MCF 10A (cell line): ENCODE results near the gene GAP43. TPM values are rescaled to one million over a fixed set of nuclear protein-coding genes. Genes with fewer than 3 reads are reported as not detected.

Experiments
- BruUV-seq: library from RNA; stranded (reverse); fragments of 400-500 nt; replicated peaks from 2 replicates; lab custom pipeline; 2021; lab: Mats Ljungman, UMichigan
- CTCF ChIA-PET: fragments of 300-600 bp; sonication (Branson Sonifier 250); formaldehyde crosslinking; extraction: SDS; loops from one replicate; lab custom pipeline; 2021; ENCODE audit warnings: antibody characterized with exemption, inconsistent platforms; lab: Yijun Ruan, JAX
- POLR2A ChIA-PET: fragments of 300-600, 350-650 bp; sonication (Branson Sonifier 250); formaldehyde crosslinking; extraction: SDS; loops from one replicate; lab custom pipeline; 2020; ENCODE audit warnings: antibody characterized with exemption, inconsistent platforms; lab: Yijun Ruan, JAX
- DNase-seq: peaks from one replicate; pipeline ENCODE4 v3.0.0-alpha.2; 2018; ENCODE audit not compliant: unreplicated experiment
- H3K27ac Mint-ChIP-seq: one replicate; pipeline ENCODE4 v1.8.0; 2022; ENCODE audit warnings: mild to moderate bottlenecking, low read depth, mixed read lengths; ENCODE audit not compliant: unreplicated experiment
- H3K27me3 Mint-ChIP-seq: one replicate; pipeline ENCODE4 v1.8.0; 2022; ENCODE audit warnings: mixed read lengths; ENCODE audit not compliant: insufficient read depth, unreplicated experiment
- H3K36me3 Mint-ChIP-seq: one replicate; pipeline ENCODE4 v1.8.0; 2022; ENCODE audit warnings: mild to moderate bottlenecking, moderate library complexity, mixed read lengths; ENCODE audit not compliant: insufficient read depth, unreplicated experiment
- H3K4me1 Mint-ChIP-seq: one replicate; pipeline ENCODE4 v1.8.0; 2022; ENCODE audit warnings: mixed read lengths; ENCODE audit not compliant: insufficient read depth, unreplicated experiment
- H3K4me3 Mint-ChIP-seq: one replicate; pipeline ENCODE4 v1.8.0; 2022; ENCODE audit warnings: mild to moderate bottlenecking, moderate library complexity, mixed read lengths; ENCODE audit not compliant: unreplicated experiment
- H3K9me3 Mint-ChIP-seq: one replicate; pipeline ENCODE4 v1.8.0; 2022; ENCODE audit warnings: mixed read lengths; ENCODE audit not compliant: unreplicated experiment
- CTCF ChIP-seq: fragments of 200-600 bp; IDR thresholded peaks from one replicate; pipeline ENCODE4 v1.8.0; 2022; ENCODE audit warnings: antibody characterized with exemption, mild to moderate bottlenecking; ENCODE audit not compliant: unreplicated experiment
- intact Hi-C: fragments of 100-400 bp; cut with micrococcal nuclease; formaldehyde crosslinking; loops from 2 replicates; pipeline ENCODE4 v1.14.1; 2022
- total RNA-seq: library from RNA; stranded (reverse); gene quantifications from 2 replicates; pipeline ENCODE4 v1.2.3, GENCODE V29; 2022

Gene GAP43
- total RNA-seq, 1 experiment from 2014 or later, result not detected

DNA sequence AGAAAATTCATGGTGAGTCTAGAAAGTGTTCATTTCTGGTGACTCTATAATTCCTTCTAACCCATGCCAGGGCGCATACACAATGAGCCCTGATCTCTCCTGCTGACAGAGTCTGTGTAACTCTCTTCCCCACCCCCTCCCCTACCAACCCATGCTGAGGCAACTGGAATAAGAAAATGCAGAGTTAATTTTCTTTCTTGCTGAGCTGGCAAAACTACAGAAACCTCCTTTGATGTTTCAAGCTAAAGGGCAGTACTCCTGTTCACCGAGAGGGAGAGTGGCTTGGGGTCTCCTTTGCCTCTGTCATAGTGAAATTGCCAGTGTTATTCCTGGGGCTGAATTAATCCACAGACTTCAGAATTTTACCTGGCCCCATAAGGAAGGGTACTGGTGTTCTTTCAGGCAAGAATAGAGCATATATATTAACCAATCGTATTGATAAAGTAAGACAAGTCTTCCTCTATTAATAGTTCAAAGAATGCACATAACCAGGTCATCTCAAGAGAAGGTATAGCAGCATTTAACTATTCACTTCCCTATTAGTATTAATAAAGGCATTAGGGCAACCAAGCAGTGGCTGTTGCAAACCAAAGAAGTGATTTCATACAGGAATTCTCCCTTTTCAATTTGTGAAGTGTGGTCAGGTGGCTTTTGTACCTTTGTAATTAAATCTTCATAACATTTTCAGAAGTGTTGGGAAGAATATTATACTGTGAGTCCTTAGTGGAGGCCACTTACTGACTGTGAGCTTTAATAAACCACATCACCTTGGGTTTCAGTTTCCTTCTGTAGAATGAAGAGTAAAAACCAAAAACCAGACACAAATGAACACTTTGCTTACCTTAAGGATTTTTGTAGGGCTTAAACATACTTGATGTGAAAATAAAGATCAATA, 4.1 kb downstream of the GAP43 start:
- intact Hi-C loops, result no loop called here
- Mint-ChIP-seq H3K27me3 (no peaks in the 10 kb centered on the region), H3K4me3 (no peak overlapping the region), H3K4me1 (no peaks in the 10 kb centered on the region), H3K36me3 (no peaks in the 10 kb centered on the region), H3K27ac (no peak overlapping the region), H3K9me3 (no peaks in the 10 kb centered on the region)
- BruUV-seq, result no TSS peak
- ChIA-PET POLR2A (interaction anchor here (0.6 kb wide), 1 partner anchor 12 kb away, joined by 3 read pairs; no protein-coding TSS in a partner anchor), CTCF (interaction anchor here (0.7 kb wide), 1 partner anchor 64 kb away, joined by 6 read pairs; no protein-coding TSS in a partner anchor)
- no peak for TF ChIP-seq CTCF
- no peak for DNase-seq

DNA sequence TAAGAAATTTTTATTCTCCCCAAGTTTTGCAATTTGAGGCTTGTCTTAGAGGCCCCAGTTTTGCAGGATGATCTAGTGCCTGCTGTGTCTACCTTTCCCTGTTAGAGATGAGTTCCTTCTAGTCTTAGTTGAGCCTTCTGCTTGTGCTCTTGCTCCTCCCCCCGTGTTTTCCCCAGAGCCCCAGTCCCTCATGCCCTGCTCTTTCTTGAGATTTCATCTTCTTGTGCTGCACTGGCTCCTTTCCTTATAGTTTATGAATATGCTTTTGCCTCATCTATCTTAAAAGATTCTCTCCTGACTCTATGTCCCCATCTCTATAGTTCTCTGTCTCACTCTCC, 4.7 kb downstream of the GAP43 start:
- CTCF ChIA-PET, result no interaction called here
- H3K36me3 Mint-ChIP-seq, result no peaks in the 10 kb centered on the region

GRCh38 chr3:115630850-115631249, 7.5 kb downstream of the GAP43 start:
- Mint-ChIP-seq H3K27me3 (no peaks in the 10 kb centered on the region), H3K4me1 (no peaks in the 10 kb centered on the region), H3K27ac (no peak overlapping the region), H3K36me3 (no peaks in the 10 kb centered on the region), H3K9me3 (no peaks in the 10 kb centered on the region), H3K4me3 (no peak overlapping the region)
- TF ChIP-seq CTCF, result no peak
- intact Hi-C loops, result no loop called here
- no peak for DNase-seq
- ChIA-PET CTCF (interaction anchor here (0.7 kb wide), 1 partner anchor 866 kb away, joined by 3 read pairs; no protein-coding TSS in a partner anchor), POLR2A (interaction anchor here (0.8 kb wide), 1 partner anchor 78 kb away, joined by 3 read pairs; no protein-coding TSS in a partner anchor)
- BruUV-seq, result no TSS peak

More for the DNA sequence above, 4.7 kb downstream of the GAP43 start:
- BruUV-seq, result no TSS peak
- TF ChIP-seq CTCF, result no peak
- POLR2A ChIA-PET, result no interaction called here
- no peak for DNase-seq
- intact Hi-C loops, result no loop called here
- Mint-ChIP-seq H3K27ac (no peak overlapping the region), H3K4me1 (no peaks in the 10 kb centered on the region), H3K9me3 (no peaks in the 10 kb centered on the region), H3K27me3 (no peaks in the 10 kb centered on the region), H3K4me3 (no peak overlapping the region)

DNA sequence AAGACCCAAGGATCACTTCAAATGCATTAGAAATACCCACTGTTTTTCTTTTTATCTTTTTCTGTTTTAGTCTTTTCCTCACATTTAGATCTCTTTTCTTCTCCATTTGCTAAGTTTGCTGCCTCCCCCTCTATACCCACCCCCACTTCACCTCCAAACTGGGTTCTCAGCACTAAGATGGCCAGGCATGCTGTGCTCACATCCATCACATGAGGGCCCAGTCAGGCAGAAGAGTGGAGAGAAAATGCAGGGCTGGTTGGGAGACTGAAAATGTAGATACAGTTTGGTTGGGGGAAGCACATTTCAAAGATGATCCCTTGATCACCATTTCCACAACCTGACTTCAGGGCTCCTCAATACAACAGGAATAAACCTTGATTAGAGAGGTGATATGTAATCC, 8.7 kb downstream of the GAP43 start:
- Mint-ChIP-seq H3K9me3 (no peaks in the 10 kb centered on the region), H3K27me3 (no peaks in the 10 kb centered on the region), H3K4me1 (no peaks in the 10 kb centered on the region), H3K4me3 (no peak overlapping the region), H3K36me3 (no peaks in the 10 kb centered on the region), H3K27ac (no peak overlapping the region)
- intact Hi-C loops, result no loop called here
- DNase-seq, result no peak
- no TSS peak for BruUV-seq
- ChIA-PET POLR2A (no interaction called here), CTCF (interaction anchor here (0.6 kb wide), 1 partner anchor 35 kb away, joined by 3 read pairs; no protein-coding TSS in a partner anchor)
- TF ChIP-seq CTCF, result no peak
